Right lobe of liver (tissue), 6 donors: Measurements from ENCODE around the gene CBFA2T2. TPM values are rescaled to one million over a fixed set of nuclear protein-coding genes. Genes with fewer than 3 reads are reported as not detected.
A peak's percentile ranks its signal among the peaks of the same experiment; 100 is the strongest.

Experiments used
- ATAC-seq, 4 donors: fragments of 200-7000 bp; cut with Tn5 transposase; one replicate each; pipeline ENCODE4 v1.9.1; 2020; ENCODE audit warnings: mild to moderate bottlenecking in 4 of 4, moderate library complexity in 4 of 4
- DNase-seq, 3 donors: peaks; one replicate each; pipeline ENCODE4 v3.0.0-alpha.2; 2020
- H3K27ac ChIP-seq, 3 donors: fragments of 200-600 bp; one replicate each; pipeline ENCODE4 v1.8.0; 2022
- H3K27me3 ChIP-seq, 2 donors: fragments of 200-600 bp; one replicate each; pipeline ENCODE4 v1.8.0; 2022
- H3K36me3 ChIP-seq, 4 donors: fragments of 200-600 bp; sonication (generic) in 1 of 4; one replicate each; pipeline versions ENCODE4 v1.5.1 to v1.8.0; 2017 to 2022; ENCODE audit warnings: control low read depth in 1 of 4
- H3K4me1 ChIP-seq, 4 donors: fragments of 200-600 bp; sonication (generic) in 1 of 4; one replicate each; pipeline versions ENCODE4 v1.5.1 to v1.8.0; 2017 to 2022; ENCODE audit warnings: control low read depth in 1 of 4
- H3K4me3 ChIP-seq, 3 donors: fragments of 200-600 bp; one replicate each; pipeline ENCODE4 v1.8.0; 2022
- H3K9me3 ChIP-seq, 4 donors: fragments of 200-600 bp; sonication (generic) in 1 of 4; one replicate each; pipeline versions ENCODE4 v1.5.1 to v1.8.0; 2017 to 2022; ENCODE audit warnings: control low read depth in 1 of 4
- POLR2A ChIP-seq: fragments of 450-650 bp; IDR thresholded peaks from one replicate; pipeline ENCODE4 v1.6.1; 2017; ENCODE audit warnings: antibody characterized with exemption, mild to moderate bottlenecking
- WGBS: methylation state at CpG from one replicate; pipeline ENCODE4 v1.1.6; 2018; ENCODE audit warnings: low coverage, low lambda C conversion rate; ENCODE audit not compliant: insufficient coverage; ENCODE audit errors: missing lambda C conversion rate; 5-methylcytosine and 5-hydroxymethylcytosine counted together
- intact Hi-C, 2 donors: fragments of 100-400 bp; cut with DNase I; formaldehyde crosslinking; loops; one replicate each; pipeline versions ENCODE4 v1.11.2 to v1.14.1; 2022
- total RNA-seq, 6 experiments: library from RNA; depleted of rRNA in 2 of 6; stranded (reverse); fragments of >200 nt in 2 of 6; fragmentation: NEBNext Ultra II Directional in 3 of 6; extraction: Animal tissue kit (Norgen Biotek cat#: 25700) in 3 of 6; gene quantifications; one replicate each; pipeline versions ENCODE4 v1.1.0 to v1.2.4, GENCODE V29; 2016 to 2023
- TF ChIP-seq, protein P1 (sequence below), 4 donors: fragments of 200-600 bp in 3 of 4; fragments of 450-650 bp in 1 of 4; IDR thresholded peaks; one replicate each; pipeline versions ENCODE4 v1.5.1 to v1.8.0; 2016 to 2022; ENCODE audit warnings: antibody characterized with exemption in 4 of 4, mild to moderate bottlenecking in 2 of 4
- donor health status: DM: no; HTN: yes; CAD: no.
- donor health status: DM: no; HTN: no; CAD: no.
- donor health status: DM: no; HTN: no; CAD: no.
- donor health status: DM: no; HTN: yes; CAD: no.
- donor health status: DM: no; HTN: yes; CAD: no.

Gene CBFA2T2
- total RNA-seq, 6 experiments from 2014 or later, result 4.5 to 7.3 (median 5.6) TPM

DNA sequence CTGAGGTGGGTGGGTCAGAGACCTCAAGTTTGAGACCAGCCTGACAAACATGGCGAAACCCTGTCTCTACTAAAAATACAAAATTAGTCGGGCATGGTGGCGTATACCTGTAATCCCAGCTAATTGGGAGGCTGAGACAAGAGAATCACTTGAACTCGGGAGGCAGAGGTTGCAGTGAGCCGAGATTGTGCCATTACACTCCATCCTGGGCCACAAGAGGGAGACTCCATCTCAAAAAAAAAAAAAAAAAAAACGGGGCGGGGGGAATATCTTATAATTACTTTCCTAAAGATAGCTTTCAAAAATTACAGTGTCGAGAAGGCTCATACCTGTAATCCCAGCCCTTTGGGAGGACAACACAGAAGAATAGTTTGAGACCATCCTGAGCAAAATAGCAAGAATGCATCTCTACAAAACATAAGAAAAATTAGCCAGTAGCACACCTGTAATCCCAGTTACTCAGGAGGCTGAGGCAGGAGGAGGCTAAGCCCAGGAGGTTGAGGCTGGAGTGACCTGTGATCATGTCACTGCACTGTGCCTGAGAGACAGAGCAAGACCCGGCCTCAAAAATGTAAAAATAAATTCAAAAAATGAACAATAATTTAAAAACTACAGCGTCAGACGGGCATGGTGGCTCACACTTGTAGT, 25.8 kb downstream of the CBFA2T2 start:
- TF ChIP-seq, protein P1, sequence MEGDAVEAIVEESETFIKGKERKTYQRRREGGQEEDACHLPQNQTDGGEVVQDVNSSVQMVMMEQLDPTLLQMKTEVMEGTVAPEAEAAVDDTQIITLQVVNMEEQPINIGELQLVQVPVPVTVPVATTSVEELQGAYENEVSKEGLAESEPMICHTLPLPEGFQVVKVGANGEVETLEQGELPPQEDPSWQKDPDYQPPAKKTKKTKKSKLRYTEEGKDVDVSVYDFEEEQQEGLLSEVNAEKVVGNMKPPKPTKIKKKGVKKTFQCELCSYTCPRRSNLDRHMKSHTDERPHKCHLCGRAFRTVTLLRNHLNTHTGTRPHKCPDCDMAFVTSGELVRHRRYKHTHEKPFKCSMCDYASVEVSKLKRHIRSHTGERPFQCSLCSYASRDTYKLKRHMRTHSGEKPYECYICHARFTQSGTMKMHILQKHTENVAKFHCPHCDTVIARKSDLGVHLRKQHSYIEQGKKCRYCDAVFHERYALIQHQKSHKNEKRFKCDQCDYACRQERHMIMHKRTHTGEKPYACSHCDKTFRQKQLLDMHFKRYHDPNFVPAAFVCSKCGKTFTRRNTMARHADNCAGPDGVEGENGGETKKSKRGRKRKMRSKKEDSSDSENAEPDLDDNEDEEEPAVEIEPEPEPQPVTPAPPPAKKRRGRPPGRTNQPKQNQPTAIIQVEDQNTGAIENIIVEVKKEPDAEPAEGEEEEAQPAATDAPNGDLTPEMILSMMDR (IDR thresholded peaks at IDR 0.05), result peak in 2 of 4 donors; percentile 18 to 27
- TF ChIP-seq POLR2A, result no peak
- Histone ChIP-seq H3K9me3 (no peaks in the 10 kb centered on the region), H3K36me3 (no peaks in the 10 kb centered on the region), H3K4me3 (no peak overlapping the region), H3K27me3 (no peaks in the 10 kb centered on the region), H3K4me1 (peaks cover 0 to 28% (median 7%) of the 10 kb centered on the region in 4 donors), H3K27ac (no peak overlapping the region)
- WGBS, result 90% methylated on average over 9 of the region's 11 CpGs
- no peak for DNase-seq
- intact Hi-C loops, result no loop called here
- no peak for ATAC-seq

DNA sequence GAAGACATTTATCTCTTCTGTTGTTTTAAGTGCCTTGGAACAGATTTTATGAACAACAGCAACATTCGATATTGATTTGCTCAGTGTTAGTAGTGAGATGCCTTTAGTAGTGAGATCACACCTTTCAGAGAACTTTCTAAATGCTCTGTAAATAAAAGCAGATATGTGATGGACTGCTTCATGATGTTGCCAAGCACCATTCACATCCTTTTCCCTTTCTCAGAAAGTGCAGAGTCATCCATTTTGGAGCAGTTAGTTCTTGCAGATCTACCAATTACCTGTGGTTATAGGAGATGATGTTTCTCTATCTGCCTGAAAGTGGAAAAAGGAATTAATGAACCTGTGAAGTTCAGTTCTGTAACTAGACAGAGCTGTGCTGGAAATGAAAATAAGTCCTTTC, 27.0 kb downstream of the CBFA2T2 start:
- 17% methylated on average over 1 of the region's 1 CpG for WGBS
- no peak for DNase-seq
- Histone ChIP-seq H3K36me3 (no peaks in the 10 kb centered on the region), H3K4me1 (peaks cover 0 to 28% (median 7%) of the 10 kb centered on the region in 4 donors), H3K9me3 (no peaks in the 10 kb centered on the region), H3K27ac (no peak overlapping the region), H3K27me3 (no peaks in the 10 kb centered on the region), H3K4me3 (no peak overlapping the region)
- peak in 2 of 4 donors; percentile 19 to 75 for ATAC-seq
- intact Hi-C loops, result no loop called here
- TF ChIP-seq, protein P1 (IDR thresholded peaks at IDR 0.05), result no peak
- no peak for TF ChIP-seq POLR2A

DNA sequence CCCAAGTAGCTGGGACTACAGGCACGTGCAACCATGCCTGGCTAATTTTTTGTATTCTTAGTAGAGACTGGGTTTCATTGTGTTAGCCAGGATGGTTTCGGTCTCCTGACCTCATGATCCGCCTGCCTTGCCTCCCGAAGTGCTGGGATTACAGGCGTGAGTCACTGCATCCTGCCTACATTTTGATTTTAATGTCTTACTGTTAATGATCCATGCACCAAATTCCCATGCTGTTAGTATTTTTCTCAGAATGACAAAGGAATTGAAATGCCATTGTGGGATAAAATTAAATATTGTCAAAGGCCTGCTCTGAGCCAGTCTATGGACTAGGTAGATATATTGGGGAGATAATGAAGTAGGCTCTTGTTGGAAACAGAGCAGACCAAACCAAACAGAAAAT, 28.2 kb downstream of the CBFA2T2 start:
- Histone ChIP-seq H3K36me3 (no peaks in the 10 kb centered on the region), H3K4me1 (peaks cover 0 to 20% (median 5%) of the 10 kb centered on the region in 4 donors), H3K27me3 (no peaks in the 10 kb centered on the region), H3K9me3 (no peaks in the 10 kb centered on the region), H3K27ac (no peak overlapping the region), H3K4me3 (no peak overlapping the region)
- intact Hi-C loops, result no loop called here
- no peak for ATAC-seq
- no peak for DNase-seq
- 73% methylated on average over 5 of the region's 5 CpGs for WGBS
- TF ChIP-seq, protein P1 (IDR thresholded peaks at IDR 0.05), result no peak
- TF ChIP-seq POLR2A, result no peak

DNA sequence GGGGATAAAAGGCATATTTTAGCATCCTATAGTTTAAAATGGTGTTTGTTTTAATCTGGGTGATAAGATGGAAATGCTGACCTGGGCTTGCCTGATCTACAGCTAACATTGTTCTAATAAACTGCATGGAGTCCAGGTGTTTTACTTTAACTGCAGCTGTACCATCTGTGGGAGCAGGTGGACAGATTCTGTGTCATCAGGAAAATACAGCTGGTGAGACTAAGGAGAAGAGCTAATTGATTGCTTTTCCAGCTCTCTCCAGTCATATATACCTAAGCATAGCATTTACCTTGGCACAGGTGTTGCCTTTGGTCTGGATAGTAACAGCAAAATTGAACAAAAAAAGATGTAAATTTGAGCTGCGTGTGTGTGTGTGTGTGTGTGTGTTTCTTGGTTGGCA, 31.6 kb downstream of the CBFA2T2 start:
- Histone ChIP-seq H3K27me3 (no peaks in the 10 kb centered on the region), H3K9me3 (no peaks in the 10 kb centered on the region), H3K4me3 (no peak overlapping the region), H3K4me1 (peaks cover 0 to 15% (median 3%) of the 10 kb centered on the region in 4 donors), H3K36me3 (no peaks in the 10 kb centered on the region), H3K27ac (no peak overlapping the region)
- ATAC-seq (no peak), DNase-seq (no peak)
- TF ChIP-seq, protein P1 (IDR thresholded peaks at IDR 0.05), result no peak
- TF ChIP-seq POLR2A, result no peak
- intact Hi-C loops, result no loop called here
- WGBS, result 50% methylated on average over 1 of the region's 1 CpG
